AG09319 (cell line): ENCODE measurements around the gene RAET1L.
"Not testable (repeated sequence)": the region's sequence is repeated elsewhere in the genome, so short reads cannot be mapped to it uniquely, and the experiment has no call there.

ENCODE experiments used
- DNase-seq: peaks from one replicate; pipeline ENCODE4 v3.0.0-alpha.2; 2010; ENCODE audit warnings: low read depth; ENCODE audit errors: extremely low read depth
- TF ChIP-seq, protein P1 (sequence below): IDR thresholded peaks from 2 replicates; pipeline ENCODE4 v1.5.1; 2011; ENCODE audit warnings: low read depth, mild to moderate bottlenecking, inconsistent platforms, low read length, moderate library complexity

The RAET1L gene

DNA sequence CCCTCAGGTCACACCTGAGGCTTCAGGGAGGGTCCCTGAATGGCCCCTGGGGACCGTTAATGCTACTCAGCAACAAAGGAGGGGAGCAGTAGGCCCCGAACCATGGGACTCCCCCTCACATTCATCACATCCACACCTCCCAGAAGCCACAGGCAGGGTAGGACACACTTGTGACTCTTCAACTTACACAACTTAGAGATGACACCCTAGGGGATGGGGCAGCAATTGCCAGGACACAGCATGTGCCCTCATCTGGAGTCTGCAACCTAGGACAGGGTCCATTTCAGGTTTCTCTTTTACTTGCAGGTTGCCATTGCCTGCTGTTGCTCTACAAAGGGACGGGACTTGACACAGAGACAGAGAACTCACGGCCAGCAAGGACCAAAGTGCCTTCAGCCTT lies 42.8 kb upstream of the RAET1L start:
- DNase-seq, result no peak
- TF ChIP-seq, protein P1, sequence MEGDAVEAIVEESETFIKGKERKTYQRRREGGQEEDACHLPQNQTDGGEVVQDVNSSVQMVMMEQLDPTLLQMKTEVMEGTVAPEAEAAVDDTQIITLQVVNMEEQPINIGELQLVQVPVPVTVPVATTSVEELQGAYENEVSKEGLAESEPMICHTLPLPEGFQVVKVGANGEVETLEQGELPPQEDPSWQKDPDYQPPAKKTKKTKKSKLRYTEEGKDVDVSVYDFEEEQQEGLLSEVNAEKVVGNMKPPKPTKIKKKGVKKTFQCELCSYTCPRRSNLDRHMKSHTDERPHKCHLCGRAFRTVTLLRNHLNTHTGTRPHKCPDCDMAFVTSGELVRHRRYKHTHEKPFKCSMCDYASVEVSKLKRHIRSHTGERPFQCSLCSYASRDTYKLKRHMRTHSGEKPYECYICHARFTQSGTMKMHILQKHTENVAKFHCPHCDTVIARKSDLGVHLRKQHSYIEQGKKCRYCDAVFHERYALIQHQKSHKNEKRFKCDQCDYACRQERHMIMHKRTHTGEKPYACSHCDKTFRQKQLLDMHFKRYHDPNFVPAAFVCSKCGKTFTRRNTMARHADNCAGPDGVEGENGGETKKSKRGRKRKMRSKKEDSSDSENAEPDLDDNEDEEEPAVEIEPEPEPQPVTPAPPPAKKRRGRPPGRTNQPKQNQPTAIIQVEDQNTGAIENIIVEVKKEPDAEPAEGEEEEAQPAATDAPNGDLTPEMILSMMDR, result no peak

- TF ChIP-seq, protein P1, result no peak
- DNase-seq, result no peak
Observed at GRCh38 chr6:150065083-150065482, 39.8 kb upstream of the RAET1L start.

GRCh38 chr6:150063640-150064039 lies 38.3 kb upstream of the RAET1L start:
- TF ChIP-seq, protein P1, result no peak

DNA sequence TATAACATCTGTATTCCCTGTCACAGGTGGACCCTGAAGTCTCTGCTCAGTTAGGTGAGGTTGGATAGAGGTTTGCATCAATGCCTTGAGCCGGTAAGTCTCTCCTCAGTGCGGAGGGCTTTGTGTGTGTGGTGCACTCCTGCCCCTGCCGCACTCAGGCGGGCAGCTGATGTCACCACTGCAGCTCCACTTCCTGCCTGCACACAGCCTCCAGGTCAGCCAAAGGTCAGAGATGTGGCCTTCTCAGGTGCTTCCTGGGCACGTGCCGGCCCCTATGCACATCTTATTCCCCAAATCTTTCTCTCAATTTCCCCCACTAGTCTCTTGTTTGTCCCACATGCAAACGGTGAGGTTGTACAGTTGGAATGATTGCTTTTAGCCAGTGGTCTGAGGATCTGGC lies 34.6 kb upstream of the RAET1L start:
- DNase-seq, result not testable (repeated sequence)

More at GRCh38 chr6:150063640-150064039, 38.3 kb upstream of the RAET1L start:
- DNase-seq, result no peak

DNA sequence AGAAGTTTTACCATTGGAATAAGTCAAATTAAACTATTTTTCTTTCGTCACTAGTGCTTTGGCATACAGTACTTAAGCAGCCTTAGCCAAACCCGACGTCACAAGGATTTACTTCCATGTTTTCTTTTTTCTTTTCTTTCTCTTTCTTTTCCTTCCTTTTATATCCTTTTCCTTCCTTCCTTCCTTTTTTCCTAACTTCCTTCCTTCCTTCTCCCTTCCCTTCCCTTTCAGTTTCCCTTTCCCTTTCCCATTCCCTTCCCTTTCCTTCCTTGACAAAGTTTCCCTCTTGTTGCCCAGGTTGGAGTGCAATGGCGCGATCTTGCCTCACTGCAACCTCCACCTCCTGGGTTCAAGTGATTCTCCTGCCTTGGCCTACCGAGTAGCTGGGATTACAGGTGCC lies 33.7 kb upstream of the RAET1L start:
- no peak for DNase-seq
- TF ChIP-seq, protein P1, result no peak

DNA sequence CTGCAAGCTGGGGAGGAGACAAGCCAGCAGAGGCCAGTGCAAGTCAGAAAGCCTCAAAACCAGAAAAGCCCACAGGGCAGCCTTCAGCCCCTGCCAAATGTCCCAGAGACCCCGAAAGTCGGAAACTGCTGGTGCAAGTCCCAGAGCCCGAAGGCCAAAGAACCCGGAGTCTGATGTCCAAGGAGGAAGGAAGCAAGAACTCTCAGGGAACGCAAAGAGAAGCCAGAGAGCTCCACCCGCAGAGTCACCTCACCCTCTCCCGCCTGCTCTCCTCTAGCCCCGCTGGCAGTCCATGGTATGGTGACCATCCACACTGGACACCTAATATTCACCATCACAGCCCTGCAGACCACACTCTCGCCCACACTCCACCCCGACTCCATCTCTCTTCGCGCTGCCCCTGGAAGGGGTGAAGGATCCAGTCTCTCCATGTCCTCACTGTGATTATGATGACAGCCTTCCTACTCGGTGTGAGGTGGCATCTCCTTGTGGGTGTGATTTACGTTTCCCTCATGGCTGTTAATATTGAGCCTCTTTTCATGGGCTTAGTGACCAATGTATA lies 33.0 kb upstream of the RAET1L start:
- no peak for DNase-seq
- TF ChIP-seq, protein P1, result no peak

DNA sequence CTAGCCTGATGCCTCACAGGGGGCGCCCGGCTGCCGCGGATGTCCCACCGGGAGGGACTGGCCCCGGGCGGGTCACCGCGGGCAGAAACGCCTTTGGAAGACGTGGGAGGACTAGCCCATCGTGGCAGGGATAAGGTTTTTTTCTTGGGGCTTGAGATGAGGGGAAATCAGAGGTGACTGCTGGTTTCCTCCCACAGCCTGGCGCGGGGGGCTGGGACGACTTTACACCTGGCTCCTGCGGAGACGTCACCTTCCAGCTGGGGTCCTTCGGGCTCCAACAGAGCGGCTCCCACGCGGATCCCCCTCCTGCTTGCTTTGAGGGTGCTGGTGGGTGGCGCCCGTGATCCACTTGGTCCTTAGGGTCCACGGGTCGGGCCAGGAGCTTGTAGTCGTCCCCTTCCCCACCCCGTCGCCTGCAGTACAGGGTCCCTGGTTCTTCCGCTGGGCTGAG lies 32.2 kb upstream of the RAET1L start:
- no peak for DNase-seq
- TF ChIP-seq, protein P1, result no peak

- TF ChIP-seq, protein P1, result no peak
- DNase-seq, result no peak
Observed at GRCh38 chr6:150056916-150057315, 31.6 kb upstream of the RAET1L start.
